HCT116 (cell line): Measurements from ENCODE around the gene IFNL4. TPM values are rescaled to one million over a fixed set of nuclear protein-coding genes. Genes with fewer than 3 reads are reported as not detected.

Experiments used
- ATAC-seq: fragments of 200-7000 bp; cut with Tn5 transposase; 2 replicates; pipeline ENCODE4 v1.9.1; 2020; ENCODE audit warnings: mild to moderate bottlenecking, moderate library complexity
- BruUV-seq: library from RNA; stranded (reverse); fragments of 400-500 nt; replicated peaks from 2 replicates; lab custom pipeline; 2021; lab: Mats Ljungman, UMichigan
- CTCF ChIA-PET: fragments of 300-600 bp; sonication (Branson Sonifier 250); formaldehyde crosslinking; loops from one replicate; lab custom pipeline; 2021; ENCODE audit warnings: antibody characterized with exemption; lab: Charles Lee
- POLR2A ChIA-PET: fragments of 300-600, 350-600 bp; sonication (Branson Sonifier 250); formaldehyde crosslinking; loops from one replicate; lab custom pipeline; 2021; ENCODE audit warnings: antibody characterized with exemption; lab: Charles Lee
- RAD21 ChIA-PET, 2 experiments: fragments of 300-600 bp; sonication (Branson Sonifier 250); formaldehyde crosslinking; loops; one replicate each; lab custom pipeline; 2023; ENCODE audit warnings: low total read pairs in 2 of 2; ENCODE audit not compliant: uncharacterized antibody in 2 of 2, unreplicated experiment in 2 of 2, low non-redundant PET in 1 of 2; lab: Charles Lee
- DNase-seq: peaks from one replicate; pipeline ENCODE4 v3.0.0-alpha.2; 2010; ENCODE audit warnings: low read depth, low spot score
- H2AFZ ChIP-seq: fragments of 200-600 bp; shearing (Covaris generic), sonication (generic); 2 replicates; pipeline ENCODE4 v1.6.1; 2017; ENCODE audit warnings: low read depth, mixed run types, mixed read lengths, antibody characterized with exemption, low read length; ENCODE audit not compliant: poor library complexity, severe bottlenecking
- H3K27ac ChIP-seq: 2 replicates; pipeline ENCODE4 v1.5.1; 2012; ENCODE audit warnings: low read depth, low read length
- H3K27me3 ChIP-seq: fragments of 200-600 bp; sonication (generic); 2 replicates; pipeline ENCODE4 v1.6.1; 2016; ENCODE audit warnings: mixed run types, low read length, mixed read lengths; ENCODE audit not compliant: insufficient read depth
- H3K36me3 ChIP-seq, 2 experiments: fragments of 200-500 bp in 1 of 2; fragments of 200-600 bp in 1 of 2; sonication (Bioruptor generic) in 1 of 2; sonication (generic) in 1 of 2; 2 replicates each; pipeline versions ENCODE4 v1.5.1 to v1.6.1; 2014 to 2016; ENCODE audit warnings: low read length in 2 of 2, inconsistent platforms in 1 of 2, mixed read lengths in 1 of 2, mixed run types in 1 of 2; ENCODE audit not compliant: insufficient read depth in 2 of 2, control insufficient read depth in 1 of 2
- H3K4me1 ChIP-seq, 2 experiments: fragments of 200-600 bp in 1 of 2; sonication (generic) in 1 of 2; 2 replicates each; pipeline versions ENCODE4 v1.5.1 to v1.6.1; 2012 to 2017; ENCODE audit warnings: low read length in 2 of 2, inconsistent platforms in 1 of 2, mild to moderate bottlenecking in 1 of 2, mixed read lengths in 1 of 2, mixed run types in 1 of 2, moderate library complexity in 1 of 2; ENCODE audit not compliant: insufficient read depth in 2 of 2, control insufficient read depth in 1 of 2
- H3K4me2 ChIP-seq: fragments of 200-600 bp; sonication (generic); 2 replicates; pipeline ENCODE4 v1.6.1; 2017; ENCODE audit warnings: mixed run types, low read length, mixed read lengths
- H3K4me3 ChIP-seq, 2 experiments: fragments of 200-600 bp in 1 of 2; sonication (generic) in 1 of 2; replicated peaks in 1 of 2; 2 replicates each; pipeline ENCODE4 v1.5.1; 2011 to 2016; ENCODE audit warnings: low read length in 2 of 2, control low read depth in 1 of 2, low read depth in 1 of 2, mild to moderate bottlenecking in 1 of 2, mixed read lengths in 1 of 2, mixed run types in 1 of 2
- H3K79me2 ChIP-seq: fragments of 200-600 bp; sonication (generic); 2 replicates; pipeline ENCODE4 v1.6.1; 2017; ENCODE audit warnings: mild to moderate bottlenecking, mixed run types, low read length, moderate library complexity, mixed read lengths; ENCODE audit not compliant: insufficient read depth
- H3K9ac ChIP-seq: fragments of 200-600 bp; sonication (generic); 2 replicates; pipeline ENCODE4 v1.6.1; 2016; ENCODE audit warnings: low read length, mixed read lengths
- H3K9me2 ChIP-seq: fragments of 200-600 bp; sonication (generic), shearing (Covaris generic); 2 replicates; pipeline ENCODE4 v1.6.1; 2017; ENCODE audit warnings: mixed run types, mild to moderate bottlenecking, moderate library complexity; ENCODE audit not compliant: insufficient read depth
- H3K9me3 ChIP-seq, 2 experiments: fragments of 200-500 bp in 1 of 2; fragments of 200-600 bp in 1 of 2; sonication (Bioruptor generic) in 1 of 2; sonication (generic) in 1 of 2; 2 replicates each; pipeline ENCODE4 v1.6.1; 2014 to 2017; ENCODE audit warnings: low read length in 2 of 2, mixed read lengths in 2 of 2, inconsistent platforms in 1 of 2, low read depth in 1 of 2, mild to moderate bottlenecking in 1 of 2, mixed run types in 1 of 2, moderate library complexity in 1 of 2; ENCODE audit not compliant: control insufficient read depth in 1 of 2, insufficient read depth in 1 of 2
- H4K20me1 ChIP-seq: fragments of 200-600 bp; sonication (generic), shearing (Covaris generic); 2 replicates; pipeline ENCODE4 v1.6.1; 2017; ENCODE audit warnings: mixed run types, mild to moderate bottlenecking, moderate library complexity; ENCODE audit not compliant: insufficient read depth
- CBX3 ChIP-seq: IDR thresholded peaks from 2 replicates; pipeline ENCODE4 v1.6.1; 2012; ENCODE audit warnings: low read depth
- EZH2phosphoT487 ChIP-seq: fragments of 200-600 bp; IDR thresholded peaks from 2 replicates; pipeline ENCODE4 v1.6.1; 2018; ENCODE audit warnings: antibody characterized with exemption, borderline replicate concordance
- FOSL1 ChIP-seq: IDR thresholded peaks from 2 replicates; pipeline ENCODE4 v1.6.1; 2012; ENCODE audit warnings: low read depth
- JUND ChIP-seq: IDR thresholded peaks from 2 replicates; pipeline ENCODE4 v1.6.1; 2012
- POLR2A ChIP-seq: IDR thresholded peaks from 2 replicates; pipeline ENCODE4 v1.7.0; 2011; ENCODE audit warnings: borderline replicate concordance; ENCODE audit not compliant: insufficient read depth, insufficient read length; ENCODE audit errors: extremely low read depth
- POLR2AphosphoS5 ChIP-seq: IDR thresholded peaks from 2 replicates; pipeline ENCODE4 v1.6.1; 2011; ENCODE audit warnings: mild to moderate bottlenecking, low read depth, low read length, moderate library complexity
- SIN3A ChIP-seq: IDR thresholded peaks from 2 replicates; pipeline ENCODE4 v1.6.1; 2012; ENCODE audit warnings: low read depth
- ZFX ChIP-seq: fragments of 450-650 bp; IDR thresholded peaks from 2 replicates; pipeline ENCODE4 v1.6.1; 2017
- ZNF274 ChIP-seq: fragments of 200-500 bp; sonication (Bioruptor generic); IDR thresholded peaks from 2 replicates; pipeline ENCODE4 v1.6.1; 2014; ENCODE audit warnings: mild to moderate bottlenecking, low read depth, low read length, inconsistent platforms
- intact Hi-C: fragments of 100-400 bp; cut with micrococcal nuclease; formaldehyde crosslinking; loops from 2 replicates; pipeline ENCODE4 v1.10.0; 2022
- total RNA-seq: library from RNA; stranded (reverse); gene quantifications from one replicate; pipeline ENCODE4 v1.2.1, GENCODE V29; 2021; ENCODE audit not compliant: unreplicated experiment
- TF ChIP-seq, protein P1 (sequence below): IDR thresholded peaks from 2 replicates; pipeline ENCODE4 v1.6.1; 2011; ENCODE audit warnings: mild to moderate bottlenecking, low read length, moderate library complexity; ENCODE audit not compliant: insufficient replicate concordance; ENCODE audit errors: extremely low read depth

The IFNL4 gene
- total RNA-seq, 1 experiment from 2014 or later, result not detected

DNA sequence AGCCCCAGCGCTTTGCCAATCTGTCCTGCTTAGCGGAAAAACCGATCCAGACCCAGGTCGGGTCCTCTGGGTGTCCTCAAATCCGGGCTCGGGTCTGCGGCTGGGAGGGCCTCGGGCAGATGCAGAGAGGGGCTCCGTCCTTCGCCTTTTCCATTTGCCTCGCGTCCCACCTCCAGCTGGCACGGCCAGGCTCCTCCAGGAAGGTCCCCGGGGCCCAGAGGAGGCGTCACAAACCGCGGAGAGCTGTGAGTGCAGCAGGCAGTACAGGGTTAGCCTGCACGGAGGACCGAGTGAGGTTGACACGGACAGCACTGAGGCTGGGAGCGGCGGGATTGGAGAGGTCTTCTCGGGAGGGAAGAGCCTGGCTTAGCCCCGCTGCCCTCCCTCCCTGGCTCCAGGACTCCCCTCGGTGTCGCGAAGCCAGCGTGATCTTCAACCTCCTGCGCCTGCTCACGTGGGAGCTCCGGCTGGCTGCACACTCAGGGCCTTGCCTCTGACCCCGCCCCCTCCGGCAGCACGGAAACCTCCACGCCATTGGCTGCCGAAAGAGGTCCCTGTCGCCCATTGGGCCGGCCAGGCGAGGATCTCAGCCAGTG, 16.8 kb upstream of the IFNL4 start:
- Histone ChIP-seq H3K9me2 (no peaks in the 10 kb centered on the region), H4K20me1 (no peaks in the 10 kb centered on the region), H3K4me2 (no peak overlapping the region), H3K9ac (no peak overlapping the region), H3K4me3 (no peak overlapping the region), H3K9me3 (no peaks in the 10 kb centered on the region), H3K36me3 (no peaks in the 10 kb centered on the region), H2AFZ (no peak overlapping the region), H3K4me1 (no peaks in the 10 kb centered on the region), H3K27ac (no peak overlapping the region), H3K79me2 (no peaks in the 10 kb centered on the region), H3K27me3 (no peaks in the 10 kb centered on the region)
- ATAC-seq (peak; percentile 37; the same call in 1 of the 2 replicates), DNase-seq (no peak)
- intact Hi-C loops, result no loop called here
- ChIA-PET POLR2A (no interaction called here), RAD21 (no interaction called here), CTCF (no interaction called here)
- TF ChIP-seq CBX3 (no peak), ZFX (no peak), SIN3A (no peak), POLR2AphosphoS5 (no peak), ZNF274 (no peak), FOSL1 (no peak), POLR2A (no peak), EZH2phosphoT487 (no peak), JUND (no peak)
- TF ChIP-seq, protein P1, sequence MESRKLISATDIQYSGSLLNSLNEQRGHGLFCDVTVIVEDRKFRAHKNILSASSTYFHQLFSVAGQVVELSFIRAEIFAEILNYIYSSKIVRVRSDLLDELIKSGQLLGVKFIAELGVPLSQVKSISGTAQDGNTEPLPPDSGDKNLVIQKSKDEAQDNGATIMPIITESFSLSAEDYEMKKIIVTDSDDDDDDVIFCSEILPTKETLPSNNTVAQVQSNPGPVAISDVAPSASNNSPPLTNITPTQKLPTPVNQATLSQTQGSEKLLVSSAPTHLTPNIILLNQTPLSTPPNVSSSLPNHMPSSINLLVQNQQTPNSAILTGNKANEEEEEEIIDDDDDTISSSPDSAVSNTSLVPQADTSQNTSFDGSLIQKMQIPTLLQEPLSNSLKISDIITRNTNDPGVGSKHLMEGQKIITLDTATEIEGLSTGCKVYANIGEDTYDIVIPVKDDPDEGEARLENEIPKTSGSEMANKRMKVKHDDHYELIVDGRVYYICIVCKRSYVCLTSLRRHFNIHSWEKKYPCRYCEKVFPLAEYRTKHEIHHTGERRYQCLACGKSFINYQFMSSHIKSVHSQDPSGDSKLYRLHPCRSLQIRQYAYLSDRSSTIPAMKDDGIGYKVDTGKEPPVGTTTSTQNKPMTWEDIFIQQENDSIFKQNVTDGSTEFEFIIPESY, result no peak
- no TSS peak for BruUV-seq
